Breast epithelium (tissue), 4 donors: ENCODE results near the gene C1QL1. TPM values are rescaled to one million over a fixed set of nuclear protein-coding genes. Genes with fewer than 3 reads are reported as not detected.

Source experiments
- DNase-seq, 2 donors: peaks; one replicate each; pipeline ENCODE4 v3.0.0-alpha.2; 2019; ENCODE audit warnings: low spot score in 2 of 2
- H3K27ac ChIP-seq, 2 donors: fragments of 200-600 bp; sonication (generic) in 1 of 2; one replicate each; pipeline ENCODE4 v1.5.1; 2016 to 2019; ENCODE audit warnings: mild to moderate bottlenecking in 1 of 2
- H3K27me3 ChIP-seq, 2 donors: fragments of 200-600 bp; sonication (generic) in 1 of 2; one replicate each; pipeline versions ENCODE4 v1.5.1 to v1.6.0; 2017 to 2019; ENCODE audit warnings: control low read depth in 1 of 2, mild to moderate bottlenecking in 1 of 2
- H3K36me3 ChIP-seq: fragments of 200-600 bp; one replicate; pipeline ENCODE4 v1.5.1; 2019
- H3K4me1 ChIP-seq, 2 donors: fragments of 200-600 bp; sonication (generic); one replicate each; pipeline ENCODE4 v1.5.1; 2016 to 2019; ENCODE audit warnings: control low read depth in 1 of 2
- H3K4me3 ChIP-seq, 3 donors: fragments of 200-600 bp; sonication (generic); 1 replicate in 2 of 3; 2 replicates in 1 of 3; pipeline ENCODE4 v1.5.1; 2016 to 2019; ENCODE audit warnings: mild to moderate bottlenecking in 3 of 3, moderate library complexity in 2 of 3
- H3K9me3 ChIP-seq, 2 donors: fragments of 200-600 bp; sonication (generic) in 1 of 2; one replicate each; pipeline ENCODE4 v1.5.1; 2016 to 2019; ENCODE audit warnings: control low read depth in 1 of 2
- CTCF ChIP-seq, 3 donors: fragments of 450-650 bp; IDR thresholded peaks; one replicate each; pipeline ENCODE4 v1.5.1; 2016 to 2017; ENCODE audit warnings: antibody characterized with exemption in 3 of 3, mild to moderate bottlenecking in 3 of 3, moderate library complexity in 3 of 3
- POLR2A ChIP-seq: fragments of 450-650 bp; IDR thresholded peaks from one replicate; pipeline ENCODE4 v1.6.1; 2016; ENCODE audit warnings: antibody characterized with exemption, mild to moderate bottlenecking, moderate library complexity
- POLR2AphosphoS5 ChIP-seq, 3 donors: sonication (generic); formaldehyde crosslinking; IDR thresholded peaks; one replicate each; pipeline ENCODE4 v1.6.1; 2017; ENCODE audit warnings: antibody characterized with exemption in 3 of 3
- intact Hi-C: fragments of 100-400 bp; cut with DNase I; formaldehyde crosslinking; loops from one replicate; pipeline ENCODE4 v1.15.1; 2023; ENCODE audit warnings: low total_unique reads
- total RNA-seq, 3 donors: library from RNA; depleted of rRNA; stranded (reverse); fragments of >200 nt; gene quantifications; one replicate each; pipeline ENCODE4 v1.1.0, GENCODE V29; 2016

Gene C1QL1
- total RNA-seq, 3 donors from 2014 or later = 0.98 to 7.2 TPM; not detected in 1

- TF ChIP-seq POLR2A (no peak), POLR2AphosphoS5 (IDR thresholded peaks at IDR 0.05) (no peak), CTCF (IDR thresholded peaks at IDR 0.05) (no peak)
- Histone ChIP-seq H3K27me3 (no peaks in the 10 kb centered on the region), H3K4me1 (no peaks in the 10 kb centered on the region), H3K36me3 (no peaks in the 10 kb centered on the region), H3K4me3 (no peak overlapping the region), H3K27ac (no peak overlapping the region), H3K9me3 (no peaks in the 10 kb centered on the region)
- DNase-seq = no peak
- intact Hi-C loops = no loop called here
Observed at GRCh38 chr17:45004388-45004787, 36.3 kb upstream of the C1QL1 start.

- Histone ChIP-seq H3K27me3 (no peaks in the 10 kb centered on the region), H3K36me3 (no peaks in the 10 kb centered on the region), H3K27ac (no peak overlapping the region), H3K4me1 (no peaks in the 10 kb centered on the region), H3K9me3 (no peaks in the 10 kb centered on the region), H3K4me3 (no peak overlapping the region)
- intact Hi-C loops = no loop called here
- DNase-seq = no peak
- TF ChIP-seq POLR2AphosphoS5 (IDR thresholded peaks at IDR 0.05) (no peak), CTCF (IDR thresholded peaks at IDR 0.05) (no peak), POLR2A (no peak)
Observed at GRCh38 chr17:45003877-45004276, 35.8 kb upstream of the C1QL1 start.

- intact Hi-C loops = no loop called here
- Histone ChIP-seq H3K27me3 (no peaks in the 10 kb centered on the region), H3K36me3 (no peaks in the 10 kb centered on the region), H3K27ac (no peak overlapping the region), H3K4me1 (no peaks in the 10 kb centered on the region), H3K9me3 (no peaks in the 10 kb centered on the region), H3K4me3 (no peak overlapping the region)
- DNase-seq = no peak
- TF ChIP-seq POLR2AphosphoS5 (IDR thresholded peaks at IDR 0.05) = no peak
- TF ChIP-seq CTCF (IDR thresholded peaks at IDR 0.05) = no peak
Observed at GRCh38 chr17:45001310-45001709, 33.2 kb upstream of the C1QL1 start.

- H3K27me3 ChIP-seq = no peaks in the 10 kb centered on the region
- H3K4me3 ChIP-seq = no peak overlapping the region
- no peaks in the 10 kb centered on the region for H3K36me3 ChIP-seq
- TF ChIP-seq CTCF (IDR thresholded peaks at IDR 0.05) = no peak
- no peak for TF ChIP-seq POLR2A
- no peak for TF ChIP-seq POLR2AphosphoS5 (IDR thresholded peaks at IDR 0.05)
- H3K27ac ChIP-seq = no peak overlapping the region
- H3K9me3 ChIP-seq = no peaks in the 10 kb centered on the region
- H3K4me1 ChIP-seq = no peaks in the 10 kb centered on the region
- no peak for DNase-seq
- intact Hi-C loops = no loop called here
Observed at GRCh38 chr17:44999433-44999832, 31.3 kb upstream of the C1QL1 start.

GRCh38 chr17:44998646-44999045 lies 30.5 kb upstream of the C1QL1 start:
- Histone ChIP-seq H3K27me3 (no peaks in the 10 kb centered on the region), H3K9me3 (no peaks in the 10 kb centered on the region), H3K36me3 (no peaks in the 10 kb centered on the region), H3K4me1 (no peaks in the 10 kb centered on the region), H3K4me3 (no peak overlapping the region), H3K27ac (no peak overlapping the region)
- intact Hi-C loops = no loop called here
- DNase-seq = no peak
- no peak for TF ChIP-seq CTCF (IDR thresholded peaks at IDR 0.05)
- TF ChIP-seq POLR2A = no peak
- TF ChIP-seq POLR2AphosphoS5 (IDR thresholded peaks at IDR 0.05) = no peak
